Hematopoietic multipotent progenitor cell treated with erythropoietin and hydrocortisone succinate and interleukin-3 and kit ligand, for 15 days (in vitro differentiated cells): ENCODE data around the gene GPBAR1.
"Not testable (repeated sequence)": the region's sequence is repeated elsewhere in the genome, so short reads cannot be mapped to it uniquely, and the experiment has no call there.

Experiments used
- DNase-seq: peaks from one replicate; pipeline ENCODE4 v3.0.0-alpha.2; 2015; ENCODE audit warnings: low spot score

The GPBAR1 gene

DNA sequence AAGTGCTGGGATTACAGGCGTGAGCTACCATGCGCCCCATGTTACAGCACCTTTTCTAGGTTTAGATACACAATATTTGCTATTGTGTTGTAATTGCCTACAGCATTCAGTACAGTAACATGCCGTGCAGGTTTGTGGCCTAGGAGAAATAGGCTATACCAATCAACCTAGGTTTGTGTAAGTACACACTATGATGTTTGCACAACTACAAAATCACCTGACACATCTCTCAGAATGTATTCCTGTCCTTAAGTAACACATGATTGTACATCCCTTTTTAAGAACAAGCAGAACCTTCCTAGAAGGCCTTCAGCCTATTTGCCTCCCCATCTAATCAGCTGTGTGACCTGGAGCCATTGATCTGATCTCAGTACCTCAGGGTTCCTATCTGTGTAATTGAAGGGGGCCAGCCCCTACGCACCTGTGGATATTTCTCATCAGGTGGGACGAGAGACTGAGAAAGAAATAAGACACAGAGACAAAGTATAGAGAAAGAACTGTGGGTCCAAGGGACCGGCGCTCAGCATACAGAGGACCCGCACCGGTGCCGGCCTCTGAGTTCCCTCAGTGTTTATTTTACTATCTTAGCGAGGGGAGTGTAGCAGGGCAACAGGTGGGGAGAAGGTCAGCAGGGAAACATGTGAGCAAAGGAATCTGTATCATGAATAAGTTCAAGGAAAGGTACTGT, 50.2 kb downstream of the GPBAR1 start:
- DNase-seq: no peak

DNA sequence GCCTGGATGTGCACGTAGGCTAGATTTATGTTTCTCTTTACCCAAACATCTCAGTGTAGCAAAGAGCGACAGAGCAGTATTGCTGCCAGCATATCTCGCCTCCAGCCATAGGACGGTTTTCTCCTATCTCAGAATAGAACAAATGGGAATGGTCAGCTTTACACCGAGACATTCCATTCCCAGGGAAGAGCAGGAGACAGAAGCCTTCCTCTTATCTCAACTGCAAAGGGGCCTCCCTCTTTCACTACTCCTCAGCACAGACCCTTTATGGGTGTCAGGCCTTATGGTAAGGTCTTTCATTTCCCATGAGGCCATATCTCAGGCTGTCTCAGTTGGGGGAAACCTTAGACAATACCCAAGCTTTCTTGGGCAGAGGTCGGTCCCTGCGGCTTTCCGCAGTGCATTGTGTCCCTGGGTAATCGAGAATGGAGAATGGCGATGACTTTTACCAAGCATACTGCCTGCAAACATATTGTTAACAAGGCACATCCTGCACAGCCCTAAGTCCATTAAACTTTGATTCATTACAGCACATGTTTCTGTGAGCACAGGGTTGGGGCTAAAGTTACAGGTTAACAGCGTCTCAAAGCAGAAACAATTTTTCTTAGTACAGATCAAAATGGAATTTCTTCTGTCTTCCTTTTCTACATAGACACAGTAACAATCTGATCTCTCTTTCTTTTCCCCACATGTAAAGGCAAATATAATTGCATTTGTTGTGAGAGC, 50.9 kb downstream of the GPBAR1 start:
- not testable (repeated sequence) for DNase-seq

DNA sequence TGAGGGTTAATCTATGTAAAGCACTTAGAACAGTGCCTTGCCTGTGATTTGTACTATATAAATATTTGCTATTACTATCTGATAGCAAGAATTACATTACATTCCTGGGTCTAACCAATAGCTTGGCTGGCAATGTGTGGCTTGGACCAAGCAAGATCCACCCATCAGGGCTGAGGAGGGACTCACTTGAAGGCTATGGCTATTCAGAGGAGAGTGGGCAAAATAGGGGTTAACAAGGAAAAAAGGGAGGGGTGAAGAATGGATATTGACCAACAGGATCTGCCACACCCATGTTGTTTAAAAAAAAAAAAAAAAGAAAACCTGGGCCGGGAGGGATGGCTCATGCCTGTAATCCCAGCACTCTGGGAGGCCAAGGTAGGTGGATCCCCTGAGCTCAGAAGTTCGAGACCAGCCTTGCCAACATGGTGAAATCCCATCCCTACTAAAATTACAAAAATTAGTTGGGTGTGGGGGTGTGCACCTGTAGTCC, 51.5 kb downstream of the GPBAR1 start:
- no peak for DNase-seq

DNA sequence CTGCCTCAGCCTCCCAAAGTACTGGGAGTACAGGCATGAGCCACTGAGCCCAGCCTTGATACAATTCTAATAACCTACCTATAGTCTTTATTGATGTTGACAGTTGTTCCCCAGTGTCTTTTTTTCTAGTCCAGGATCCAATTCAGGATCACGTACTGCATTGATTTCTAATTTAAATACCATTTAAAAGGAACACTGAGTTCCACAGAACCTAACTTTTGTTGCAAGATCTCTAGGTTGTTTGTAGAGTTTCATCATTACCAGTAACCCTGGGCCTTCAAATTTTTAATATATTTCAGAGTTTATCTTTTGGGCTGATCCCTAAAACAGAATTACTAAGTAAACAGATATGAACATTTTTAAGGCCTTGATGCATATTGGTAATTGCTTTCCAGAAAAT, 52.5 kb downstream of the GPBAR1 start:
- DNase-seq: no peak
